Loucy (cell line): Measurements from ENCODE around the gene GUCA1C.

Source experiments
- H2AFZ ChIP-seq: fragments of 200-600 bp; sonication (generic); 2 replicates; pipeline ENCODE4 v1.6.0; 2016; ENCODE audit warnings: antibody characterized with exemption, mild to moderate bottlenecking, low read length, moderate library complexity
- H3F3A ChIP-seq: fragments of 200-600 bp; 2 replicates; pipeline ENCODE4 v1.6.0; 2016; ENCODE audit warnings: antibody characterized with exemption, low read depth, mild to moderate bottlenecking
- H3K27me3 ChIP-seq: fragments of 200-600 bp; sonication (generic); 2 replicates; pipeline ENCODE4 v1.6.1; 2014; ENCODE audit warnings: low read length, mild to moderate bottlenecking; ENCODE audit not compliant: insufficient read depth, poor library complexity, severe bottlenecking
- H3K36me3 ChIP-seq: fragments of 200-600 bp; sonication (generic); 2 replicates; pipeline ENCODE4 v1.6.1; 2016; ENCODE audit warnings: low read length; ENCODE audit not compliant: insufficient read depth
- H3K4me1 ChIP-seq: fragments of 200-600 bp; sonication (generic); 2 replicates; pipeline ENCODE4 v1.5.1; 2014; ENCODE audit warnings: low read length, mild to moderate bottlenecking; ENCODE audit not compliant: insufficient read depth, poor library complexity, severe bottlenecking
- H3K4me2 ChIP-seq: fragments of 200-600 bp; sonication (generic); 2 replicates; pipeline ENCODE4 v1.6.0; 2014; ENCODE audit warnings: antibody characterized with exemption, low read length, low read depth, mild to moderate bottlenecking; ENCODE audit not compliant: poor library complexity, severe bottlenecking
- H3K4me3 ChIP-seq: fragments of 200-600 bp; sonication (generic); 2 replicates; pipeline ENCODE4 v1.5.1; 2014; ENCODE audit warnings: low read length, mild to moderate bottlenecking, mixed read lengths; ENCODE audit not compliant: poor library complexity, severe bottlenecking
- H3K79me2 ChIP-seq: fragments of 200-600 bp; sonication (generic); 2 replicates; pipeline ENCODE4 v1.6.1; 2014; ENCODE audit warnings: low read length; ENCODE audit not compliant: insufficient read depth
- H3K9ac ChIP-seq: fragments of 200-600 bp; sonication (generic); 2 replicates; pipeline ENCODE4 v1.6.0; 2014; ENCODE audit warnings: mild to moderate bottlenecking, low read depth, low read length, moderate library complexity; ENCODE audit not compliant: poor library complexity, severe bottlenecking
- H3K9me2 ChIP-seq: fragments of 200-600 bp; sonication (generic); replicated peaks from 2 replicates; pipeline ENCODE4 v1.6.1; 2016; ENCODE audit warnings: low read depth, low read length, mixed read lengths
- H3K9me3 ChIP-seq: fragments of 200-600 bp; sonication (generic); 2 replicates; pipeline ENCODE4 v1.6.1; 2014; ENCODE audit warnings: mild to moderate bottlenecking, antibody characterized with exemption, low read length, low read depth; ENCODE audit not compliant: insufficient read depth
- H4K20me1 ChIP-seq: fragments of 200-600 bp; sonication (generic); 2 replicates; pipeline ENCODE4 v1.6.0; 2014; ENCODE audit warnings: antibody characterized with exemption, low read length, mild to moderate bottlenecking; ENCODE audit not compliant: insufficient read depth, poor library complexity, severe bottlenecking
- CTCF ChIP-seq: fragments of 200-600 bp; sonication (generic); conservative IDR thresholded peaks from 2 replicates; pipeline ENCODE4 v1.5.1; 2014; ENCODE audit warnings: mild to moderate bottlenecking, antibody characterized with exemption, low read length
- EZH2phosphoT487 ChIP-seq: fragments of 200-600 bp; IDR thresholded peaks from 2 replicates; pipeline ENCODE4 v1.6.1; 2018; ENCODE audit warnings: antibody characterized with exemption, mild to moderate bottlenecking, moderate library complexity, borderline replicate concordance

GUCA1C gene

GRCh38 chr3:108861401-108861800, 92.3 kb downstream of the GUCA1C start:
- no peaks in the 10 kb centered on the region for H3K4me1 ChIP-seq
- H3K9me2 ChIP-seq, result no peaks in the 10 kb centered on the region
- no peaks in the 10 kb centered on the region for H3F3A ChIP-seq
- H4K20me1 ChIP-seq, result no peaks in the 10 kb centered on the region
- H3K4me3 ChIP-seq, result no peak overlapping the region
- no peak overlapping the region for H2AFZ ChIP-seq
- no peak overlapping the region for H3K9ac ChIP-seq
- peaks cover 12% of the 10 kb centered on the region for H3K36me3 ChIP-seq
- TF ChIP-seq EZH2phosphoT487 (no peak), CTCF (no peak)
- H3K4me2 ChIP-seq, result no peak overlapping the region
- no peaks in the 10 kb centered on the region for H3K9me3 ChIP-seq
- no peaks in the 10 kb centered on the region for H3K79me2 ChIP-seq
- H3K27me3 ChIP-seq, result no peaks in the 10 kb centered on the region
